ENCODE measurements around the gene STAC2.
A peak's percentile ranks its signal among the peaks of the same experiment; 100 is the strongest.
"Not testable (repeated sequence)": the region's sequence is repeated elsewhere in the genome, so short reads cannot be mapped to it uniquely, and the experiment has no call there.

The STAC2 gene

GRCh38 chr17:39225308-39225958, at the start of gene STAC2:
TSS of gene STAC2 (minus strand) at chr17:39225945. CDS start at chr17:39225502, 443 bp downstream.
- DNase-seq, result no peak

GRCh38 chr17:39271546-39271945, 45.8 kb upstream of the STAC2 start:
- DNase-seq, result no peak

- no peak for DNase-seq
Measured at GRCh38 chr17:39270923-39271322, 45.2 kb upstream of the STAC2 start.

GRCh38 chr17:39264119-39264518, 38.4 kb upstream of the STAC2 start:
- no peak for DNase-seq

GRCh38 chr17:39261286-39261685, 35.5 kb upstream of the STAC2 start:
- no peak for DNase-seq

- DNase-seq, result no peak
Measured at GRCh38 chr17:39252788-39253460, 27.2 kb upstream of the STAC2 start.

- DNase-seq, result no peak
Measured at GRCh38 chr17:39251997-39252396, 26.3 kb upstream of the STAC2 start.

- not testable (repeated sequence) for DNase-seq
Measured at GRCh38 chr17:39250076-39250475, 24.3 kb upstream of the STAC2 start.

GRCh38 chr17:39246274-39246673, 20.5 kb upstream of the STAC2 start:
- no peak for DNase-seq

GRCh38 chr17:39244600-39245570, 19.1 kb upstream of the STAC2 start:
- peak; percentile 58 to 86 (median 81) for DNase-seq

- no peak for DNase-seq
Measured at GRCh38 chr17:39244016-39244599, 18.4 kb upstream of the STAC2 start.

GRCh38 chr17:39243155-39243554, 17.4 kb upstream of the STAC2 start:
- no peak for DNase-seq

GRCh38 chr17:39240631-39241030, 14.9 kb upstream of the STAC2 start:
- no peak for DNase-seq

- peak; percentile 19 to 56 (median 34) for DNase-seq
Measured at GRCh38 chr17:39239640-39240314, 14.0 kb upstream of the STAC2 start.

GRCh38 chr17:39238311-39238972, 12.7 kb upstream of the STAC2 start:
- DNase-seq, result peak in 2 of 4 experiments; percentile 59 to 64

- no peak for DNase-seq
Measured at GRCh38 chr17:39237586-39237985, 11.8 kb upstream of the STAC2 start.

GRCh38 chr17:39236981-39237441, 11.3 kb upstream of the STAC2 start:
- DNase-seq, result no peak

- DNase-seq, result no peak
Measured at GRCh38 chr17:39236450-39236927, 10.7 kb upstream of the STAC2 start.

GRCh38 chr17:39235555-39236449, 10.1 kb upstream of the STAC2 start:
- no peak for DNase-seq
